ENCODE measurements around the gene SNX17. TPM values are rescaled to one million over a fixed set of nuclear protein-coding genes. Genes with fewer than 3 reads are reported as not detected.

The SNX17 gene
- total and polyA plus RNA-seq, 2 of the 13 experiments (the other 11 are each of a cell fraction or from before 2014, with no cell fraction given) = 75.0 to 109 TPM

DNA sequence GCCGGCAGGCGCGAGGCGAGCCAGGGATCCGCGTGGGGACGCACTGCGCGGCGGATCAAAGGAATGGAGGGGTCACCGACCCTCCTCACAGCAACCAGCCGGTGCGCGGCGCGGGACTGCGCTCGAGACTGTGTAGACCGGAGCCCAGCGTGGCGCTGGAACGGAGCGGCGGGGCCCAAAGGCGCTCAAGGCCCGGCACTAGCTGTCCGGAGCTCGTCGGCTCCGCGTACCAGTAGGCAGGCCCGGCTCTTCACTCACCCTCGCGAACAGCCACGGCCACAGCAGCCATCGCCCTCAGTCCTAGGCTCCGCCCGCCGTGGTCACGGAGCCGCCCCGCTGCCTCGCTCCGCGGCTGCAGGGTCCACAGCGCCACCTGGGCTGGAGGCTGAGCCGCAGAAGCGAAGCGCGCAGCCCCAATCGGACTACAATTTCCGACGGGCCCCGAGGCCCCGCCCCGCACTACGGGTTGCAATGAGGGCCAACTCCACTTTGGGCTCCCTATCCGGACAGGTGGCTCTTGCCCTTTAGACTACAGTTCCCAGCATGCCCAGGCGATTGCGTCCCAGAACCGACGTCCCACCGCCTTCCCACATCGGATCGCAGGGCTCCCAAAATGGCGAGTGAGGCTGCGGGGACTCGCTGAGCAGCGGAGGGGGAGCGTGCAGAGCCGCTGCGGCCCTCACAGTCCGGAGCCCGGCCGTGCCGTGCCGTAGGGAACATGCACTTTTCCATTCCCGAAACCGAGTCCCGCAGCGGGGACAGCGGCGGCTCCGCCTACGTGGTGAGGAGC, at the start of gene SNX17, which contains the start of gene EIF2B4 (continued):
- peak; percentile 31; the same call in 1 of the 2 replicates for TF ChIP-seq ZMYM3 (CRISPR knock-in tag; IDR thresholded peaks at IDR 0.05)
- TF ChIP-seq, protein P1, sequence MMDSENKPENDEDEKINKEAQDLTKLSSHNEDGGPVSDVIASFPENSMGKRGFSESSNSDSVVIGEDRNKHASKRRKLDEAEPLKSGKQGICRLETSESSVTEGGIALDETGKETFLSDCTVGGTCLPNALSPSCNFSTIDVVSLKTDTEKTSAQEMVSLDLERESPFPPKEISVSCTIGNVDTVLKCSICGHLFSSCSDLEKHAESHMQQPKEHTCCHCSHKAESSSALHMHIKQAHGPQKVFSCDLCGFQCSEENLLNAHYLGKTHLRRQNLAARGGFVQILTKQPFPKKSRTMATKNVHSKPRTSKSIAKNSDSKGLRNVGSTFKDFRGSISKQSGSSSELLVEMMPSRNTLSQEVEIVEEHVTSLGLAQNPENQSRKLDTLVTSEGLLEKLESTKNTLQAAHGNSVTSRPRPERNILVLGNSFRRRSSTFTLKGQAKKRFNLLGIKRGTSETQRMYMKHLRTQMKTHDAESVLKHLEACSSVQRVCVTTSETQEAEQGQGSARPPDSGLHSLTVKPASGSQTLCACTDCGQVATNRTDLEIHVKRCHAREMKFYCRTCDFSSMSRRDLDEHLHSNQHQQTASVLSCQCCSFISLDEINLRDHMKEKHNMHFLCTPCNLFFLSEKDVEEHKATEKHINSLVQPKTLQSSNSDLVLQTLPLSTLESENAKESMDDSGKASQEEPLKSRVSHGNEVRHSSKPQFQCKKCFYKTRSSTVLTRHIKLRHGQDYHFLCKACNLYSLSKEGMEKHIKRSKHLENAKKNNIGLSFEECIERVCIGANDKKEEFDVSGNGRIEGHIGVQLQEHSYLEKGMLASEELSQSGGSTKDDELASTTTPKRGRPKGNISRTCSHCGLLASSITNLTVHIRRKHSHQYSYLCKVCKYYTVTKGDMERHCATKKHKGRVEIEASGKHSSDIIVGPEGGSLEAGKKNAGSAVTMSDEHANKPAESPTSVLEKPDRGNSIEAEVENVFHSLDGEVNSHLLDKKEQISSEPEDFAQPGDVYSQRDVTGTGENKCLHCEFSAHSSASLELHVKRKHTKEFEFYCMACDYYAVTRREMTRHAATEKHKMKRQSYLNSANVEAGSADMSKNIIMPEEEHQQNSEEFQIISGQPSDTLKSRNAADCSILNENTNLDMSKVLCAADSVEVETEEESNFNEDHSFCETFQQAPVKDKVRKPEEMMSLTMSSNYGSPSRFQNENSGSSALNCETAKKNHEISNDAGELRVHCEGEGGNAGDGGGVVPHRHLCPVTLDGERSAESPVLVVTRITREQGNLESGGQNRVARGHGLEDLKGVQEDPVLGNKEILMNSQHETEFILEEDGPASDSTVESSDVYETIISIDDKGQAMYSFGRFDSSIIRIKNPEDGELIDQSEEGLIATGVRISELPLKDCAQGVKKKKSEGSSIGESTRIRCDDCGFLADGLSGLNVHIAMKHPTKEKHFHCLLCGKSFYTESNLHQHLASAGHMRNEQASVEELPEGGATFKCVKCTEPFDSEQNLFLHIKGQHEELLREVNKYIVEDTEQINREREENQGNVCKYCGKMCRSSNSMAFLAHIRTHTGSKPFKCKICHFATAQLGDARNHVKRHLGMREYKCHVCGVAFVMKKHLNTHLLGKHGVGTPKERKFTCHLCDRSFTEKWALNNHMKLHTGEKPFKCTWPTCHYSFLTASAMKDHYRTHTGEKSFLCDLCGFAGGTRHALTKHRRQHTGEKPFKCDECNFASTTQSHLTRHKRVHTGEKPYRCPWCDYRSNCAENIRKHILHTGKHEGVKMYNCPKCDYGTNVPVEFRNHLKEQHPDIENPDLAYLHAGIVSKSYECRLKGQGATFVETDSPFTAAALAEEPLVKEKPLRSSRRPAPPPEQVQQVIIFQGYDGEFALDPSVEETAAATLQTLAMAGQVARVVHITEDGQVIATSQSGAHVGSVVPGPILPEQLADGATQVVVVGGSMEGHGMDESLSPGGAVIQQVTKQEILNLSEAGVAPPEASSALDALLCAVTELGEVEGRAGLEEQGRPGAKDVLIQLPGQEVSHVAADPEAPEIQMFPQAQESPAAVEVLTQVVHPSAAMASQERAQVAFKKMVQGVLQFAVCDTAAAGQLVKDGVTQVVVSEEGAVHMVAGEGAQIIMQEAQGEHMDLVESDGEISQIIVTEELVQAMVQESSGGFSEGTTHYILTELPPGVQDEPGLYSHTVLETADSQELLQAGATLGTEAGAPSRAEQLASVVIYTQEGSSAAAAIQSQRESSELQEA (CRISPR knock-in tag; IDR thresholded peaks at IDR 0.05; ENCODE audit: not compliant biosample characterization) = peak; percentile 93
- no peak for TF ChIP-seq ZNF326 (CRISPR knock-in tag; IDR thresholded peaks at IDR 0.05; ENCODE audit: borderline replicate concordance)
- TF ChIP-seq RBM39 (IDR thresholded peaks at IDR 0.05; ENCODE audit: low read depth, low read length, poor library complexity, severe bottlenecking) = peak; percentile 98
- peak; percentile 80 for TF ChIP-seq GATAD2A (CRISPR knock-in tag; IDR thresholded peaks at IDR 0.05)
- TF ChIP-seq, protein P2, sequence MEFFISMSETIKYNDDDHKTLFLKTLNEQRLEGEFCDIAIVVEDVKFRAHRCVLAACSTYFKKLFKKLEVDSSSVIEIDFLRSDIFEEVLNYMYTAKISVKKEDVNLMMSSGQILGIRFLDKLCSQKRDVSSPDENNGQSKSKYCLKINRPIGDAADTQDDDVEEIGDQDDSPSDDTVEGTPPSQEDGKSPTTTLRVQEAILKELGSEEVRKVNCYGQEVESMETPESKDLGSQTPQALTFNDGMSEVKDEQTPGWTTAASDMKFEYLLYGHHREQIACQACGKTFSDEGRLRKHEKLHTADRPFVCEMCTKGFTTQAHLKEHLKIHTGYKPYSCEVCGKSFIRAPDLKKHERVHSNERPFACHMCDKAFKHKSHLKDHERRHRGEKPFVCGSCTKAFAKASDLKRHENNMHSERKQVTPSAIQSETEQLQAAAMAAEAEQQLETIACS (CRISPR knock-in tag; IDR thresholded peaks at IDR 0.05) = peak; percentile 69
- 0 out of 2 replicates have a peak, but pooled peaks have one; percentile 67 for TF ChIP-seq PRMT3 (CRISPR knock-in tag; IDR thresholded peaks at IDR 0.05; ENCODE audit: borderline replicate concordance, low read depth)
- TF ChIP-seq, protein P3, sequence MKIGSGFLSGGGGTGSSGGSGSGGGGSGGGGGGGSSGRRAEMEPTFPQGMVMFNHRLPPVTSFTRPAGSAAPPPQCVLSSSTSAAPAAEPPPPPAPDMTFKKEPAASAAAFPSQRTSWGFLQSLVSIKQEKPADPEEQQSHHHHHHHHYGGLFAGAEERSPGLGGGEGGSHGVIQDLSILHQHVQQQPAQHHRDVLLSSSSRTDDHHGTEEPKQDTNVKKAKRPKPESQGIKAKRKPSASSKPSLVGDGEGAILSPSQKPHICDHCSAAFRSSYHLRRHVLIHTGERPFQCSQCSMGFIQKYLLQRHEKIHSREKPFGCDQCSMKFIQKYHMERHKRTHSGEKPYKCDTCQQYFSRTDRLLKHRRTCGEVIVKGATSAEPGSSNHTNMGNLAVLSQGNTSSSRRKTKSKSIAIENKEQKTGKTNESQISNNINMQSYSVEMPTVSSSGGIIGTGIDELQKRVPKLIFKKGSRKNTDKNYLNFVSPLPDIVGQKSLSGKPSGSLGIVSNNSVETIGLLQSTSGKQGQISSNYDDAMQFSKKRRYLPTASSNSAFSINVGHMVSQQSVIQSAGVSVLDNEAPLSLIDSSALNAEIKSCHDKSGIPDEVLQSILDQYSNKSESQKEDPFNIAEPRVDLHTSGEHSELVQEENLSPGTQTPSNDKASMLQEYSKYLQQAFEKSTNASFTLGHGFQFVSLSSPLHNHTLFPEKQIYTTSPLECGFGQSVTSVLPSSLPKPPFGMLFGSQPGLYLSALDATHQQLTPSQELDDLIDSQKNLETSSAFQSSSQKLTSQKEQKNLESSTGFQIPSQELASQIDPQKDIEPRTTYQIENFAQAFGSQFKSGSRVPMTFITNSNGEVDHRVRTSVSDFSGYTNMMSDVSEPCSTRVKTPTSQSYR (CRISPR knock-in tag; IDR thresholded peaks at IDR 0.05; ENCODE audit: borderline replicate concordance) = 0 out of 2 replicates have a peak, but pooled peaks have one; percentile 45

All from HepG2 (cell line).